ENCODE results near the gene SUSD4. TPM values are rescaled to one million over a fixed set of nuclear protein-coding genes. Genes with fewer than 3 reads are reported as not detected.

The SUSD4 gene
- total RNA-seq, 5 donors from 2014 or later (not counting 1 experiment from before 2014, with no cell fraction given): 1.3 to 16.7 (median 6.4) TPM

GRCh38 chr1:223332997-223333396 is 31.0 kb downstream of the SUSD4 start:
- H3K27ac Mint-ChIP-seq: no peak overlapping the region
- ChIA-PET CTCF (no interaction called here), POLR2A (no interaction called here)
- H3K27me3 Mint-ChIP-seq: no peaks in the 10 kb centered on the region
- H3K27ac ChIP-seq (ENCODE audit: low read length): no peak overlapping the region
- no peaks in the 10 kb centered on the region for H3K9me3 ChIP-seq
- H3K4me3 ChIP-seq (ENCODE audit: control insufficient read depth in 1 of 2, extremely low read depth in 1 of 2, low read length in 1 of 2): no peak overlapping the region
- 100% methylated on average over 5 of the region's 7 CpGs for WGBS (ENCODE audit: insufficient coverage)
- H3K4me1 Mint-ChIP-seq: peaks cover 7 to 13% (median 8%) of the 10 kb centered on the region in 3 donors
- no peak overlapping the region for H3K4me3 Mint-ChIP-seq
- H3K9me3 Mint-ChIP-seq: no peaks in the 10 kb centered on the region
- peaks cover 6 to 11% of the 10 kb centered on the region in 2 experiments for H3K4me1 ChIP-seq (ENCODE audit: control insufficient read depth in 1 of 2, extremely low read depth in 1 of 2, insufficient read depth in 2 of 2, low read length in 2 of 2)
- DNase-seq (no peak), ATAC-seq (replicated peaks in 1 of 4) (no peak)
- H3K36me3 Mint-ChIP-seq: no peaks in the 10 kb centered on the region
- H3K36me3 ChIP-seq (ENCODE audit: control insufficient read depth in 2 of 2, extremely low read depth in 1 of 2, insufficient read depth in 1 of 2, low read length in 1 of 2): no peaks in the 10 kb centered on the region
- H3K27me3 ChIP-seq (replicated peaks in 1 of 2; ENCODE audit: control insufficient read depth in 2 of 2, extremely low read depth in 1 of 2, insufficient read depth in 2 of 2, low read length in 1 of 2): no peaks in the 10 kb centered on the region

GRCh38 chr1:223331929-223332328 is 32.0 kb downstream of the SUSD4 start:
- ATAC-seq (replicated peaks in 1 of 4) (no peak), DNase-seq (no peak)
- peaks cover 6 to 11% of the 10 kb centered on the region in 2 experiments for H3K4me1 ChIP-seq (ENCODE audit: control insufficient read depth in 1 of 2, extremely low read depth in 1 of 2, insufficient read depth in 2 of 2, low read length in 2 of 2)
- no peak overlapping the region for H3K27ac ChIP-seq (ENCODE audit: low read length)
- Mint-ChIP-seq H3K36me3 (no peaks in the 10 kb centered on the region), H3K9me3 (no peaks in the 10 kb centered on the region), H3K27ac (no peak overlapping the region), H3K4me1 (peaks cover 7 to 13% (median 8%) of the 10 kb centered on the region in 3 donors), H3K4me3 (no peak overlapping the region), H3K27me3 (no peaks in the 10 kb centered on the region)
- H3K27me3 ChIP-seq (replicated peaks in 1 of 2; ENCODE audit: control insufficient read depth in 2 of 2, extremely low read depth in 1 of 2, insufficient read depth in 2 of 2, low read length in 1 of 2): no peaks in the 10 kb centered on the region
- ChIA-PET CTCF (no interaction called here), POLR2A (no interaction called here)
- no peaks in the 10 kb centered on the region for H3K9me3 ChIP-seq
- no peaks in the 10 kb centered on the region for H3K36me3 ChIP-seq (ENCODE audit: control insufficient read depth in 2 of 2, extremely low read depth in 1 of 2, insufficient read depth in 1 of 2, low read length in 1 of 2)
- no peak overlapping the region for H3K4me3 ChIP-seq (ENCODE audit: control insufficient read depth in 1 of 2, extremely low read depth in 1 of 2, low read length in 1 of 2)
- WGBS (ENCODE audit: insufficient coverage): 83% methylated on average over 1 of the region's 1 CpG

GRCh38 chr1:223331301-223331700 is 32.7 kb downstream of the SUSD4 start:
- Mint-ChIP-seq H3K4me3 (no peak overlapping the region), H3K27ac (peak overlapping the region; percentile 30 to 80), H3K27me3 (no peaks in the 10 kb centered on the region), H3K4me1 (peaks cover 7 to 13% (median 8%) of the 10 kb centered on the region in 3 donors), H3K36me3 (no peaks in the 10 kb centered on the region), H3K9me3 (no peaks in the 10 kb centered on the region)
- H3K36me3 ChIP-seq (ENCODE audit: control insufficient read depth in 2 of 2, extremely low read depth in 1 of 2, insufficient read depth in 1 of 2, low read length in 1 of 2): no peaks in the 10 kb centered on the region
- H3K27me3 ChIP-seq (replicated peaks in 1 of 2; ENCODE audit: control insufficient read depth in 2 of 2, extremely low read depth in 1 of 2, insufficient read depth in 2 of 2, low read length in 1 of 2): no peaks in the 10 kb centered on the region
- no peak overlapping the region for H3K4me3 ChIP-seq (ENCODE audit: control insufficient read depth in 1 of 2, extremely low read depth in 1 of 2, low read length in 1 of 2)
- H3K9me3 ChIP-seq: no peaks in the 10 kb centered on the region
- DNase-seq (peak in 16 of 35 experiments; percentile 1 to 44 (median 8)), ATAC-seq (replicated peaks in 1 of 4) (peak; percentile 54 to 79 (median 70))
- WGBS (ENCODE audit: insufficient coverage): 17% methylated on average over 4 of the region's 4 CpGs
- CTCF ChIA-PET: no interaction called here
- no peak overlapping the region for H3K27ac ChIP-seq (ENCODE audit: low read length)
- POLR2A ChIA-PET: no interaction called here
- H3K4me1 ChIP-seq (ENCODE audit: control insufficient read depth in 1 of 2, extremely low read depth in 1 of 2, insufficient read depth in 2 of 2, low read length in 2 of 2): peaks cover 6 to 11% of the 10 kb centered on the region in 2 experiments

GRCh38 chr1:223330466-223330865 is 33.5 kb downstream of the SUSD4 start:
- ATAC-seq (replicated peaks in 1 of 4) (no peak), DNase-seq (no peak)
- Mint-ChIP-seq H3K4me3 (no peak overlapping the region), H3K4me1 (peaks cover 7 to 13% (median 8%) of the 10 kb centered on the region in 3 donors), H3K27me3 (no peaks in the 10 kb centered on the region), H3K9me3 (no peaks in the 10 kb centered on the region), H3K36me3 (no peaks in the 10 kb centered on the region), H3K27ac (no peak overlapping the region)
- Histone ChIP-seq H3K36me3 (ENCODE audit: control insufficient read depth in 2 of 2, extremely low read depth in 1 of 2, insufficient read depth in 1 of 2, low read length in 1 of 2) (no peaks in the 10 kb centered on the region), H3K4me3 (ENCODE audit: control insufficient read depth in 1 of 2, extremely low read depth in 1 of 2, low read length in 1 of 2) (no peak overlapping the region), H3K27me3 (replicated peaks in 1 of 2; ENCODE audit: control insufficient read depth in 2 of 2, extremely low read depth in 1 of 2, insufficient read depth in 2 of 2, low read length in 1 of 2) (no peaks in the 10 kb centered on the region), H3K9me3 (no peaks in the 10 kb centered on the region), H3K4me1 (ENCODE audit: control insufficient read depth in 1 of 2, extremely low read depth in 1 of 2, insufficient read depth in 2 of 2, low read length in 2 of 2) (peaks cover 6 to 11% of the 10 kb centered on the region in 2 experiments), H3K27ac (ENCODE audit: low read length) (no peak overlapping the region)
- CTCF ChIA-PET: interaction anchor here (0.6 to 0.8 kb wide), 2 partner anchors 10 to 1461 kb away, joined by 3 to 4 read pairs; no protein-coding TSS in a partner anchor
- POLR2A ChIA-PET: no interaction called here
- 72% methylated on average over 3 of the region's 3 CpGs for WGBS (ENCODE audit: insufficient coverage)

GRCh38 chr1:223329664-223330415 is 34.1 kb downstream of the SUSD4 start:
- 100% methylated on average over 4 of the region's 5 CpGs for WGBS (ENCODE audit: insufficient coverage)
- CTCF ChIA-PET: interaction anchor here (0.5 to 0.8 kb wide), 3 partner anchors 10 to 1460 kb away, joined by 3 to 6 read pairs (median 4); no protein-coding TSS in a partner anchor
- peaks cover 7 to 15% (median 8%) of the 10 kb centered on the region in 3 donors for H3K4me1 Mint-ChIP-seq
- no peak for DNase-seq
- no peak overlapping the region for H3K4me3 Mint-ChIP-seq
- no peaks in the 10 kb centered on the region for H3K9me3 ChIP-seq
- H3K27ac ChIP-seq (ENCODE audit: low read length): no peak overlapping the region
- H3K4me1 ChIP-seq (ENCODE audit: control insufficient read depth in 1 of 2, extremely low read depth in 1 of 2, insufficient read depth in 2 of 2, low read length in 2 of 2): peaks cover 6 to 11% of the 10 kb centered on the region in 2 experiments
- no peak overlapping the region for H3K27ac Mint-ChIP-seq
- no peaks in the 10 kb centered on the region for H3K9me3 Mint-ChIP-seq
- no peaks in the 10 kb centered on the region for H3K36me3 ChIP-seq (ENCODE audit: control insufficient read depth in 2 of 2, extremely low read depth in 1 of 2, insufficient read depth in 1 of 2, low read length in 1 of 2)
- POLR2A ChIA-PET: no interaction called here
- H3K4me3 ChIP-seq (ENCODE audit: control insufficient read depth in 1 of 2, extremely low read depth in 1 of 2, low read length in 1 of 2): no peak overlapping the region
- no peaks in the 10 kb centered on the region for H3K27me3 ChIP-seq (replicated peaks in 1 of 2; ENCODE audit: control insufficient read depth in 2 of 2, extremely low read depth in 1 of 2, insufficient read depth in 2 of 2, low read length in 1 of 2)
- no peaks in the 10 kb centered on the region for H3K36me3 Mint-ChIP-seq
- H3K27me3 Mint-ChIP-seq: no peaks in the 10 kb centered on the region
- no peak for ATAC-seq (replicated peaks in 1 of 4)

GRCh38 chr1:223329252-223329651 is 34.7 kb downstream of the SUSD4 start:
- H3K9me3 Mint-ChIP-seq: no peaks in the 10 kb centered on the region
- Histone ChIP-seq H3K36me3 (ENCODE audit: control insufficient read depth in 2 of 2, extremely low read depth in 1 of 2, insufficient read depth in 1 of 2, low read length in 1 of 2) (peaks cover 0 to 2% of the 10 kb centered on the region in 2 donors), H3K4me3 (ENCODE audit: control insufficient read depth in 1 of 2, extremely low read depth in 1 of 2, low read length in 1 of 2) (no peak overlapping the region), H3K27ac (ENCODE audit: low read length) (no peak overlapping the region), H3K4me1 (ENCODE audit: control insufficient read depth in 1 of 2, extremely low read depth in 1 of 2, insufficient read depth in 2 of 2, low read length in 2 of 2) (peaks cover 11 to 14% of the 10 kb centered on the region in 2 experiments), H3K9me3 (no peaks in the 10 kb centered on the region), H3K27me3 (replicated peaks in 1 of 2; ENCODE audit: control insufficient read depth in 2 of 2, extremely low read depth in 1 of 2, insufficient read depth in 2 of 2, low read length in 1 of 2) (no peaks in the 10 kb centered on the region)
- DNase-seq (no peak), ATAC-seq (replicated peaks in 1 of 4) (no peak)
- H3K27ac Mint-ChIP-seq: no peak overlapping the region
- ChIA-PET POLR2A (no interaction called here), CTCF (interaction anchor here in 1 of 2 donors (0.5 kb wide), 1 partner anchor 87 kb away, joined by 6 read pairs; no protein-coding TSS in a partner anchor)
- H3K36me3 Mint-ChIP-seq: no peaks in the 10 kb centered on the region
- H3K27me3 Mint-ChIP-seq: no peaks in the 10 kb centered on the region
- H3K4me1 Mint-ChIP-seq: peaks cover 9 to 20% (median 10%) of the 10 kb centered on the region in 3 donors
- H3K4me3 Mint-ChIP-seq: no peak overlapping the region
